GM12878 (cell line): ENCODE data around the gene DCAF12. TPM values are rescaled to one million over a fixed set of nuclear protein-coding genes. Genes with fewer than 3 reads are reported as not detected.

ENCODE experiments used
- ATAC-seq: fragments of 200-7000 bp; cut with Tn5 transposase; 3 replicates; pipeline ENCODE4 v1.9.1; 2020; ENCODE audit warnings: mild to moderate bottlenecking, moderate library complexity
- BruUV-seq: library from RNA; stranded (reverse); fragments of 400-500 nt; replicated peaks from 2 replicates; lab custom pipeline; 2021; lab: Mats Ljungman, UMichigan
- CTCF ChIA-PET: fragments of 300-600 bp; sonication (Branson Sonifier 250); formaldehyde crosslinking; extraction: SDS; loops from one replicate; lab custom pipeline; 2021; ENCODE audit warnings: inconsistent platforms; lab: Yijun Ruan, JAX
- POLR2A ChIA-PET: fragments of 350-600 bp; formaldehyde crosslinking; extraction: SDS; loops from one replicate; lab custom pipeline; 2021; ENCODE audit warnings: inconsistent platforms; lab: Charles Lee
- RAD21 ChIA-PET: fragments of 300-600 bp; sonication (Branson Sonifier 250); formaldehyde crosslinking; loops from one replicate; lab custom pipeline; 2023; ENCODE audit warnings: antibody characterized with exemption; ENCODE audit not compliant: unreplicated experiment; lab: Charles Lee
- SMC1A ChIA-PET: fragments of 300-600 bp; sonication (Branson Sonifier 250); formaldehyde crosslinking; loops from one replicate; lab custom pipeline; 2023; ENCODE audit not compliant: unreplicated experiment, uncharacterized antibody; lab: Charles Lee
- DNase-seq: peaks from one replicate; pipeline ENCODE4 v3.0.0-alpha.2; 2011; ENCODE audit warnings: low read depth, low spot score
- FAIRE-seq: peaks from 3 replicates; lab custom pipeline; 2011; peaks lifted over from hg19 to GRCh38; lab: Jason Lieb, UNC
- H2AFZ ChIP-seq: 2 replicates; pipeline ENCODE4 v1.6.0; 2011; ENCODE audit warnings: low read depth, low read length, control low read depth; ENCODE audit not compliant: control insufficient read depth
- H3K27ac ChIP-seq: 2 replicates; pipeline ENCODE4 v1.5.1; 2011; ENCODE audit warnings: control low read depth; ENCODE audit not compliant: control insufficient read depth, insufficient read depth
- H3K27me3 ChIP-seq, 2 experiments: replicated peaks in 1 of 2; 2 replicates each; pipeline versions ENCODE4 v1.6.0 to v1.6.1; 2011; ENCODE audit warnings: low read length in 1 of 2; ENCODE audit not compliant: control insufficient read depth in 2 of 2, insufficient read depth in 2 of 2
- H3K36me3 ChIP-seq, 2 experiments: 2 replicates each; pipeline ENCODE4 v1.5.1; 2011; ENCODE audit warnings: low read length in 1 of 2; ENCODE audit not compliant: control insufficient read depth in 2 of 2, insufficient read depth in 2 of 2
- H3K4me1 ChIP-seq: 2 replicates; pipeline ENCODE4 v1.6.1; 2011; ENCODE audit warnings: mild to moderate bottlenecking, low read length, moderate library complexity, mixed read lengths; ENCODE audit not compliant: control insufficient read depth, insufficient read depth
- H3K4me2 ChIP-seq: 2 replicates; pipeline ENCODE4 v1.6.0; 2011; ENCODE audit warnings: control low read depth; ENCODE audit not compliant: control insufficient read depth, insufficient read depth
- H3K4me3 ChIP-seq: fragments of 200-600 bp; sonication (generic); 2 replicates; pipeline ENCODE4 v1.5.1; 2016
- H3K79me2 ChIP-seq: 2 replicates; pipeline ENCODE4 v1.6.0; 2011; ENCODE audit warnings: low read length; ENCODE audit not compliant: control insufficient read depth, insufficient read depth
- H3K9ac ChIP-seq: 2 replicates; pipeline ENCODE4 v1.8.0; 2011; ENCODE audit warnings: low read length, control low read depth, mixed read lengths; ENCODE audit not compliant: control insufficient read depth, insufficient read depth
- H3K9me3 ChIP-seq: replicated peaks from 3 replicates; pipeline ENCODE4 v1.5.1; 2011; ENCODE audit warnings: mild to moderate bottlenecking, low read length; ENCODE audit not compliant: control insufficient read depth, insufficient read depth
- H4K20me1 ChIP-seq: 2 replicates; pipeline ENCODE4 v1.6.0; 2011; ENCODE audit not compliant: control insufficient read depth, insufficient read depth
- ATF7 ChIP-seq: fragments of 450-650 bp; IDR thresholded peaks from 2 replicates; pipeline ENCODE4 v1.6.1; 2016; ENCODE audit warnings: low read depth, mild to moderate bottlenecking
- DPF2 ChIP-seq: fragments of 450-650 bp; IDR thresholded peaks from 2 replicates; pipeline ENCODE4 v1.6.1; 2017; ENCODE audit warnings: mild to moderate bottlenecking
- E2F8 ChIP-seq: fragments of 450-650 bp; IDR thresholded peaks from 2 replicates; pipeline ENCODE4 v1.6.1; 2018; ENCODE audit warnings: mild to moderate bottlenecking, low read depth, moderate library complexity; ENCODE audit not compliant: partially characterized antibody
- ZNF274 ChIP-seq: IDR thresholded peaks from one replicate; pipeline ENCODE4 v1.8.0; 2011; ENCODE audit not compliant: insufficient read length, insufficient read depth
- WGBS: methylation state at CpG from one replicate; pipeline ENCODE4 v1.1.6; 2016; ENCODE audit warnings: low lambda C conversion rate; ENCODE audit not compliant: insufficient replicate concordance, insufficient coverage; ENCODE audit errors: missing lambda C conversion rate; 5-methylcytosine and 5-hydroxymethylcytosine counted together
- in situ Hi-C: fragments of 300-500 bp; cut with MboI; formaldehyde crosslinking; loops from 9 replicates; pipeline ENCODE4 v1.14.3; 2018; ENCODE audit warnings: mixed read lengths
- intact Hi-C: fragments of 100-400 bp; cut with micrococcal nuclease; formaldehyde crosslinking; loops from one replicate; pipeline ENCODE4 v1.14.2; 2022; ENCODE audit not compliant: unreplicated experiment
- polyA plus RNA-seq, 11 experiments: library from polyadenylated mRNA; depleted of rRNA in 4 of 11; unstranded in 6 of 11; stranded (reverse) in 5 of 11; fragments of >200 nt; fragmentation: Nextera tagmentation in 4 of 11; fragmentation: Illumina TruSeq in 1 of 11; extraction: Ambion mirVana in 4 of 11; extraction: Trizol in 1 of 11; gene quantifications; 1 replicate in 1 of 11; 2 replicates in 10 of 11; pipeline versions ENCODE4 v1.2.1 to v1.2.3, GENCODE V29; 2011 to 2016; ENCODE audit warnings: inconsistent platforms in 2 of 11, missing spikeins in 2 of 11, low read depth in 1 of 11
- total RNA-seq, 4 experiments: library from RNA; depleted of rRNA in 3 of 4; stranded (reverse); fragments of >200 nt in 3 of 4; fragmentation: Illumina TruSeq in 1 of 4; extraction: Trizol in 1 of 4; gene quantifications; 2 replicates each; pipeline versions ENCODE4 v1.2.1 to v1.2.3, GENCODE V29; 2013 to 2021
- TF ChIP-seq, protein P1 (sequence below): IDR thresholded peaks from 2 replicates; pipeline ENCODE4 v1.6.1; 2012; ENCODE audit warnings: low read length, inconsistent platforms
- TF ChIP-seq, protein P2 (sequence below): IDR thresholded peaks from 2 replicates; pipeline ENCODE4 v1.6.1; 2011; ENCODE audit warnings: mild to moderate bottlenecking, low read depth, low read length, moderate library complexity; ENCODE audit not compliant: insufficient replicate concordance
- TF ChIP-seq, protein P3 (sequence below): fragments of 450-650 bp; IDR thresholded peaks from 2 replicates; pipeline ENCODE4 v1.6.1; 2017; ENCODE audit warnings: low read depth, mild to moderate bottlenecking, moderate library complexity

Gene DCAF12
- total and polyA plus RNA-seq, 10 of the 15 experiments (the other 5 are each of a cell fraction or from before 2014, with no cell fraction given) = 11.7 to 57.6 (median 34.6) TPM

DNA sequence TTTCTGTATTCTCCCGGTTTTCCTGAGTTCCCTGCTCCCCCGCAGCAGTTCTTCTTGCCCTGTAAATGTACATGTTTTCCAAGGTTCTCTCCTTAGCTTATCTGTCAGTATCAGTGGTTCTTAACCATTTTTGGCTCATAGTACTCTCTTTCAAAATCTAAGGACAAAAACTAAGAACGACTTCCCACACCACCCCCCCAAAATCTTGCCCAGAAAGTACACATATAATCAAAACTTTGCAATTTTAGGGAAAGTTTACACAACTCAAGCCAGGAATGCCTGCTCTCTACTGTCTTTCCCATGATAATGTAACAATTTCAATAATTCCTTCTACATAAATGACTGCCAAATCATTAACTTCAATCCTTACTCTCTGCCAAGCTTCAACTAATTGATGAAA is 4.5 kb downstream of the DCAF12 start:
- BruUV-seq = no TSS peak
- H3K36me3 ChIP-seq = peaks cover 0 to 19% of the 10 kb centered on the region in 2 experiments; a peak in 2 of 4 replicates
- peaks cover 47% of the 10 kb centered on the region for H3K79me2 ChIP-seq
- H3K27ac ChIP-seq = no peak overlapping the region
- intact Hi-C loops (no loop called here), in situ Hi-C loops (no loop called here)
- FAIRE-seq (no peak), ATAC-seq (no peak), DNase-seq (no peak)
- ChIA-PET CTCF (no interaction called here), SMC1A (no interaction called here), RAD21 (interaction anchor here (0.9 to 1.2 kb wide), 2 partner anchors 129 to 132 kb away, joined by 3 to 4 read pairs; no protein-coding TSS in a partner anchor), POLR2A (no interaction called here)
- no peaks in the 10 kb centered on the region for H4K20me1 ChIP-seq
- no peak overlapping the region for H3K4me3 ChIP-seq
- TF ChIP-seq, protein P1, sequence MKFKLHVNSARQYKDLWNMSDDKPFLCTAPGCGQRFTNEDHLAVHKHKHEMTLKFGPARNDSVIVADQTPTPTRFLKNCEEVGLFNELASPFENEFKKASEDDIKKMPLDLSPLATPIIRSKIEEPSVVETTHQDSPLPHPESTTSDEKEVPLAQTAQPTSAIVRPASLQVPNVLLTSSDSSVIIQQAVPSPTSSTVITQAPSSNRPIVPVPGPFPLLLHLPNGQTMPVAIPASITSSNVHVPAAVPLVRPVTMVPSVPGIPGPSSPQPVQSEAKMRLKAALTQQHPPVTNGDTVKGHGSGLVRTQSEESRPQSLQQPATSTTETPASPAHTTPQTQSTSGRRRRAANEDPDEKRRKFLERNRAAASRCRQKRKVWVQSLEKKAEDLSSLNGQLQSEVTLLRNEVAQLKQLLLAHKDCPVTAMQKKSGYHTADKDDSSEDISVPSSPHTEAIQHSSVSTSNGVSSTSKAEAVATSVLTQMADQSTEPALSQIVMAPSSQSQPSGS = no peak
- TF ChIP-seq E2F8 (no peak), ZNF274 (no peak), DPF2 (no peak), ATF7 (no peak)
- TF ChIP-seq, protein P2, sequence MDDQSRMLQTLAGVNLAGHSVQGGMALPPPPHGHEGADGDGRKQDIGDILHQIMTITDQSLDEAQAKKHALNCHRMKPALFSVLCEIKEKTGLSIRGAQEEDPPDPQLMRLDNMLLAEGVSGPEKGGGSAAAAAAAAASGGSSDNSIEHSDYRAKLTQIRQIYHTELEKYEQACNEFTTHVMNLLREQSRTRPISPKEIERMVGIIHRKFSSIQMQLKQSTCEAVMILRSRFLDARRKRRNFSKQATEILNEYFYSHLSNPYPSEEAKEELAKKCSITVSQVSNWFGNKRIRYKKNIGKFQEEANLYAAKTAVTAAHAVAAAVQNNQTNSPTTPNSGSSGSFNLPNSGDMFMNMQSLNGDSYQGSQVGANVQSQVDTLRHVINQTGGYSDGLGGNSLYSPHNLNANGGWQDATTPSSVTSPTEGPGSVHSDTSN = no peak
- TF ChIP-seq, protein P3, sequence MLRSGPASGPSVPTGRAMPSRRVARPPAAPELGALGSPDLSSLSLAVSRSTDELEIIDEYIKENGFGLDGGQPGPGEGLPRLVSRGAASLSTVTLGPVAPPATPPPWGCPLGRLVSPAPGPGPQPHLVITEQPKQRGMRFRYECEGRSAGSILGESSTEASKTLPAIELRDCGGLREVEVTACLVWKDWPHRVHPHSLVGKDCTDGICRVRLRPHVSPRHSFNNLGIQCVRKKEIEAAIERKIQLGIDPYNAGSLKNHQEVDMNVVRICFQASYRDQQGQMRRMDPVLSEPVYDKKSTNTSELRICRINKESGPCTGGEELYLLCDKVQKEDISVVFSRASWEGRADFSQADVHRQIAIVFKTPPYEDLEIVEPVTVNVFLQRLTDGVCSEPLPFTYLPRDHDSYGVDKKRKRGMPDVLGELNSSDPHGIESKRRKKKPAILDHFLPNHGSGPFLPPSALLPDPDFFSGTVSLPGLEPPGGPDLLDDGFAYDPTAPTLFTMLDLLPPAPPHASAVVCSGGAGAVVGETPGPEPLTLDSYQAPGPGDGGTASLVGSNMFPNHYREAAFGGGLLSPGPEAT = no peak
- H3K9me3 ChIP-seq = no peaks in the 10 kb centered on the region
- no peaks in the 10 kb centered on the region for H3K27me3 ChIP-seq
- H3K4me1 ChIP-seq = peaks cover 13% of the 10 kb centered on the region
- no peak overlapping the region for H3K9ac ChIP-seq
- no peak overlapping the region for H3K4me2 ChIP-seq
- H2AFZ ChIP-seq = no peak overlapping the region
- WGBS = 97% methylated on average over 3 of the region's 3 CpGs
